K562 (cell line): ENCODE measurements around the gene OR52A5. TPM values are rescaled to one million over a fixed set of nuclear protein-coding genes. Genes with fewer than 3 reads are reported as not detected.

ENCODE experiments used
- DEAF1 ChIP-seq: fragments of 450-650 bp; formaldehyde crosslinking; IDR thresholded peaks from 2 replicates; pipeline ENCODE4 v1.4.0; 2020; ENCODE audit warnings: mild to moderate bottlenecking, moderate library complexity
- ERF ChIP-seq: fragments of 450-650 bp; formaldehyde crosslinking; IDR thresholded peaks from 2 replicates; pipeline ENCODE4 v1.4.0; 2020; ENCODE audit warnings: mild to moderate bottlenecking, mixed read lengths
- GABPA ChIP-seq: fragments of 200-800 bp; sonication (Bioruptor generic); conservative IDR thresholded peaks from 2 replicates; pipeline ENCODE4 v1.6.1; 2016; ENCODE audit warnings: low read depth, missing genetic modification characterization, missing compliant biosample characterization
- GATAD2A ChIP-seq: fragments of 450-650 bp; IDR thresholded peaks from 2 replicates; pipeline ENCODE4 v1.6.1; 2017
- HDGF ChIP-seq: fragments of 450-650 bp; IDR thresholded peaks from 2 replicates; pipeline ENCODE4 v1.6.1; 2016
- MLX ChIP-seq, 2 experiments: fragments of 450-650 bp in 1 of 2; sonication (generic) in 1 of 2; formaldehyde crosslinking; conservative IDR thresholded peaks; 2 replicates each; pipeline versions ENCODE4 v1.4.0 to v1.8.1; 2020 to 2022; ENCODE audit warnings: mild to moderate bottlenecking in 1 of 2, missing genetic modification reagents in 1 of 2
- NCOA1 ChIP-seq: fragments of 450-650 bp; IDR thresholded peaks from 2 replicates; pipeline ENCODE4 v1.6.1; 2016; ENCODE audit warnings: low read depth
- NONO ChIP-seq, 2 experiments: fragments of 200-400 bp in 1 of 2; fragments of 450-650 bp in 1 of 2; formaldehyde crosslinking in 1 of 2; IDR thresholded peaks; 2 replicates each; pipeline ENCODE4 v1.6.1; 2017; ENCODE audit warnings: low read depth in 2 of 2, mild to moderate bottlenecking in 2 of 2, moderate library complexity in 2 of 2, low read length in 1 of 2
- PHB2 ChIP-seq: fragments of 450-650 bp; IDR thresholded peaks from 2 replicates; pipeline ENCODE4 v1.6.1; 2017; ENCODE audit warnings: low read depth
- PURB ChIP-seq: sonication (generic); formaldehyde crosslinking; IDR thresholded peaks from 2 replicates; pipeline ENCODE4 v1.9.0; 2021; ENCODE audit warnings: low read depth, mild to moderate bottlenecking, missing genetic modification reagents
- RBFOX2 ChIP-seq: fragments of 200-400 bp; formaldehyde crosslinking; IDR thresholded peaks from 2 replicates; pipeline ENCODE4 v1.6.1; 2017; ENCODE audit warnings: low read depth, mild to moderate bottlenecking, low read length, moderate library complexity
- STAG1 ChIP-seq: sonication (generic); formaldehyde crosslinking; IDR thresholded peaks from 2 replicates; pipeline ENCODE4 v1.5.0; 2020; ENCODE audit warnings: missing genetic modification reagents, borderline replicate concordance
- TAF1 ChIP-seq: IDR thresholded peaks from 2 replicates; pipeline ENCODE4 v1.6.1; 2011; ENCODE audit warnings: mild to moderate bottlenecking, low read length, moderate library complexity; ENCODE audit not compliant: insufficient read depth, control insufficient read depth, severe bottlenecking; ENCODE audit errors: extremely low read depth
- ZNF699 ChIP-seq: fragments of 250-450 bp; sonication (Bioruptor Pico); IDR thresholded peaks from 2 replicates; pipeline ENCODE4 v1.8.0; 2021; ENCODE audit warnings: mild to moderate bottlenecking, moderate library complexity; ENCODE audit not compliant: insufficient replicate concordance
- polyA plus RNA-seq, 8 experiments: library from polyadenylated mRNA; depleted of rRNA in 4 of 8; stranded (reverse) in 5 of 8; unstranded in 3 of 8; fragments of >200 nt; fragmentation: Nextera tagmentation in 2 of 8; fragmentation: Illumina TruSeq in 1 of 8; extraction: Ambion mirVana in 2 of 8; extraction: Trizol in 1 of 8; gene quantifications; 2 replicates each; pipeline versions ENCODE4 v1.2.1 to v1.2.3, GENCODE V29; 2011 to 2014; ENCODE audit warnings: inconsistent platforms in 1 of 8, missing spikeins in 1 of 8
- total RNA-seq, 7 experiments: library from RNA; depleted of rRNA in 6 of 7; stranded (reverse); fragments of >200 nt in 6 of 7; fragmentation: Illumina TruSeq in 2 of 7; extraction: Trizol in 2 of 7; gene quantifications; 2 replicates each; pipeline versions ENCODE4 v1.2.1 to v1.2.3, GENCODE V29; 2011 to 2021; ENCODE audit warnings: low replicate concordance in 1 of 7
- TF ChIP-seq, protein P1 (sequence below): fragments of 200-800 bp; sonication (Bioruptor generic); IDR thresholded peaks from 2 replicates; pipeline ENCODE4 v1.6.1; 2017; ENCODE audit warnings: missing genetic modification characterization, missing compliant biosample characterization
- TF ChIP-seq, protein P2 (sequence below): sonication (generic); formaldehyde crosslinking; IDR thresholded peaks from 2 replicates; pipeline ENCODE4 v1.8.1; 2023; ENCODE audit warnings: mild to moderate bottlenecking, missing genetic modification reagents
- TF ChIP-seq, protein P3 (sequence below): fragments of 250-450 bp; sonication (Bioruptor Pico); IDR thresholded peaks from 2 replicates; pipeline ENCODE4 v1.4.0; 2020; ENCODE audit warnings: mild to moderate bottlenecking, moderate library complexity

The OR52A5 gene
- total and polyA plus RNA-seq, 9 of the 15 experiments (the other 6 are each of a cell fraction or from before 2014, with no cell fraction given): 0.04 to 1.1 (median 0.94) TPM; not detected in 6

DNA sequence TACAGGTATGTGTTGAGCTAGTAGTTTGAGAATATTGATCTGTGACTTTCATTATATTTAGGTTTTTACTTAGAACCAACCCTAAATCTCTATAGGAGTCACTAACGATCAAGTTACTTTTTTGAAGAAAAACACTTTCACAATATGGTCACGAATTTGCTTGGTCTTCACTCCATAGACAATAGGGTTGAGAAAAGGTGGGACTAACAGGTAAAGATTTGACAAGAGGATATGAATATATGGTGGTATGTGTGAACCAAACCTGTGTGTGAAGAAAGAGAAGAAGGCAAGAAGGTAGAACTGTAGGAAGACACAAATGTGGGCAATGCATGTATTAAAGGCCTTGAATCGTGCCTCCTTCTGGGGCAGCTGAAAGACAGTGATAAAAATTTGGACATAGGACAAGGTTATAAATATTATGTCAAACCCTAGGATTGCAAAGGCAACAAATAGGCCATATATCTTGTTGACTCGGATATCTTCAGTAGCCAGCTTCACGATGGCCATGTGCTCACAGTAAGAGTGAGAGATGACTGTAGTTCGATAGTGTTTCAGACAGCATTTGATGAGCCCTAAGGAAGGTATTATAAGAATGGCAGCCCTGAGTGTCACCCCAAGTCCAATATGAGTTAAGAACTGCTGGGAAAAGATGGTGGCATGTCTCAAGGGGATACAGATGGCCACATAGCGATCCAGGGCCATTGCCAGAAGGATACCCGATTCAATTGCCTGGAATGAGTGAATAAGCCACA lies 6.4 kb downstream of the OR52A5 start (continued):
- TF ChIP-seq MLX (CRISPR knock-in tag; conservative IDR thresholded peaks at IDR 0.05) (no peak), ZNF699 (CRISPR knock-in tag) (no peak), NONO (IDR thresholded peaks at IDR 0.05; ENCODE audit: low read depth in 2 of 2, low read length in 1 of 2) (no peak), STAG1 (no peak), DEAF1 (CRISPR knock-in tag) (no peak), PURB (CRISPR knock-in tag) (no peak), GATAD2A (no peak), TAF1 (peak; percentile 21), RBFOX2 (peak; percentile 66), GABPA (tag) (no peak), NCOA1 (no peak; the same call in 1 of the 2 replicates), PHB2 (peak; percentile 51; the same call in 1 of the 2 replicates), HDGF (peak; percentile 65; the same call in 1 of the 2 replicates), ERF (CRISPR knock-in tag) (0 out of 2 replicates have a peak, but pooled peaks have one; percentile 38)
- TF ChIP-seq, protein P1, sequence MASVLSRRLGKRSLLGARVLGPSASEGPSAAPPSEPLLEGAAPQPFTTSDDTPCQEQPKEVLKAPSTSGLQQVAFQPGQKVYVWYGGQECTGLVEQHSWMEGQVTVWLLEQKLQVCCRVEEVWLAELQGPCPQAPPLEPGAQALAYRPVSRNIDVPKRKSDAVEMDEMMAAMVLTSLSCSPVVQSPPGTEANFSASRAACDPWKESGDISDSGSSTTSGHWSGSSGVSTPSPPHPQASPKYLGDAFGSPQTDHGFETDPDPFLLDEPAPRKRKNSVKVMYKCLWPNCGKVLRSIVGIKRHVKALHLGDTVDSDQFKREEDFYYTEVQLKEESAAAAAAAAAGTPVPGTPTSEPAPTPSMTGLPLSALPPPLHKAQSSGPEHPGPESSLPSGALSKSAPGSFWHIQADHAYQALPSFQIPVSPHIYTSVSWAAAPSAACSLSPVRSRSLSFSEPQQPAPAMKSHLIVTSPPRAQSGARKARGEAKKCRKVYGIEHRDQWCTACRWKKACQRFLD (CRISPR knock-in tag): no peak
- TF ChIP-seq, protein P2, sequence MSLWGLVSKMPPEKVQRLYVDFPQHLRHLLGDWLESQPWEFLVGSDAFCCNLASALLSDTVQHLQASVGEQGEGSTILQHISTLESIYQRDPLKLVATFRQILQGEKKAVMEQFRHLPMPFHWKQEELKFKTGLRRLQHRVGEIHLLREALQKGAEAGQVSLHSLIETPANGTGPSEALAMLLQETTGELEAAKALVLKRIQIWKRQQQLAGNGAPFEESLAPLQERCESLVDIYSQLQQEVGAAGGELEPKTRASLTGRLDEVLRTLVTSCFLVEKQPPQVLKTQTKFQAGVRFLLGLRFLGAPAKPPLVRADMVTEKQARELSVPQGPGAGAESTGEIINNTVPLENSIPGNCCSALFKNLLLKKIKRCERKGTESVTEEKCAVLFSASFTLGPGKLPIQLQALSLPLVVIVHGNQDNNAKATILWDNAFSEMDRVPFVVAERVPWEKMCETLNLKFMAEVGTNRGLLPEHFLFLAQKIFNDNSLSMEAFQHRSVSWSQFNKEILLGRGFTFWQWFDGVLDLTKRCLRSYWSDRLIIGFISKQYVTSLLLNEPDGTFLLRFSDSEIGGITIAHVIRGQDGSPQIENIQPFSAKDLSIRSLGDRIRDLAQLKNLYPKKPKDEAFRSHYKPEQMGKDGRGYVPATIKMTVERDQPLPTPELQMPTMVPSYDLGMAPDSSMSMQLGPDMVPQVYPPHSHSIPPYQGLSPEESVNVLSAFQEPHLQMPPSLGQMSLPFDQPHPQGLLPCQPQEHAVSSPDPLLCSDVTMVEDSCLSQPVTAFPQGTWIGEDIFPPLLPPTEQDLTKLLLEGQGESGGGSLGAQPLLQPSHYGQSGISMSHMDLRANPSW (CRISPR knock-in tag): 0 out of 2 replicates have a peak, but pooled peaks have one; percentile 10
- TF ChIP-seq, protein P3, sequence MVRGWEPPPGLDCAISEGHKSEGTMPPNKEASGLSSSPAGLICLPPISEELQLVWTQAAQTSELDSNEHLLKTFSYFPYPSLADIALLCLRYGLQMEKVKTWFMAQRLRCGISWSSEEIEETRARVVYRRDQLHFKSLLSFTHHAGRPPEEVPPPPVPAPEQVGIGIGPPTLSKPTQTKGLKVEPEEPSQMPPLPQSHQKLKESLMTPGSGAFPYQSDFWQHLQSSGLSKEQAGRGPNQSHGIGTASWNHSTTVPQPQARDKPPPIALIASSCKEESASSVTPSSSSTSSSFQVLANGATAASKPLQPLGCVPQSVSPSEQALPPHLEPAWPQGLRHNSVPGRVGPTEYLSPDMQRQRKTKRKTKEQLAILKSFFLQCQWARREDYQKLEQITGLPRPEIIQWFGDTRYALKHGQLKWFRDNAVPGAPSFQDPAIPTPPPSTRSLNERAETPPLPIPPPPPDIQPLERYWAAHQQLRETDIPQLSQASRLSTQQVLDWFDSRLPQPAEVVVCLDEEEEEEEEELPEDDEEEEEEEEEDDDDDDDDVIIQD (CRISPR knock-in tag): no peak
